ENCODE results near the gene RYR1. TPM values are rescaled to one million over a fixed set of nuclear protein-coding genes. Genes with fewer than 3 reads are reported as not detected.

The RYR1 gene
- total RNA-seq, 2 donors from 2014 or later = 0.22 to 0.33 TPM

DNA sequence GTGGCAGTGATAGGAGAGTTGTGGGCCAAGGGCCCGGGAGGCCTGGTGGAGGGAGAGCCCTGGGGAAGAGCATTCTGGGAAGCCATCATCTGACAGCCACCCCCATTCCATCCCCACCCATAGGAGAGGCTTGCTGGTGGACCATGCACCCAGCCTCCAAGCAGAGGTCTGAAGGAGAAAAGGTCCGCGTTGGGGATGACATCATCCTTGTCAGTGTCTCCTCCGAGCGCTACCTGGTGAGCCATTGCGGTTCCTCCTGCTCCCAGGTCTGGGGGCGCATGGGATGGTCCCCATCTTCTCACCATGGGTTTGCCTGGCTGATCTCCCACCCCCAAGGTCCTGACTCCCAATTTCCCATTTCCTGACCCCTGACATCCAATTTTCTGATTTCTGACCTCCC is 10.5 kb downstream of the RYR1 start:
- Mint-ChIP-seq H3K27ac (no peak overlapping the region), H3K27me3 (peaks cover 3 to 10% of the 10 kb centered on the region in 2 donors)
- DNase-seq (ENCODE audit: low spot score) = no peak

DNA sequence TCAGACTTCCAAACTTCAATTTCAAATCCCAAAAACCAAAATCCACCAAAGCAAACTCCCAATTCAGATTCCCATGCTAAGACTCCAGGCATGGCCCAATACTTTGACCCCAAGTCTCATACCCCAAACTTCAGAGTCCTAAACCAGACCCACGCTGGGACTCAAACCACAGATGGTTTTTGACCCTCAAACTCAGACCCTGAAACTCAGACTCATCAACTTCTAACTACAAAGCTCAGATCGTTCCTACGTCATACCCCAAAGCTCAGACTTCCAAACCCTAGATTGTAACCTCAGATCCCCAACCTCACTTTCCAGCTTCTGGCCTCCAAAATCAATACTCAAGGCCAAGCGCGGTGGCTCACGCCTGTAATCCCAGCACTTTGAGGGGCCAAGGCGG is 11.9 kb downstream of the RYR1 start:
- ATAC-seq = no peak
- no peaks in the 10 kb centered on the region for H3K9me3 Mint-ChIP-seq
- H3K36me3 Mint-ChIP-seq = no peaks in the 10 kb centered on the region
- no peak for DNase-seq (ENCODE audit: low spot score)
- H3K27me3 Mint-ChIP-seq = peaks cover 8 to 18% of the 10 kb centered on the region in 2 donors
- no peak overlapping the region for H3K27ac Mint-ChIP-seq
- peaks cover 0 to 4% of the 10 kb centered on the region in 2 donors for H3K4me1 Mint-ChIP-seq (ENCODE audit: low read depth in 2 of 2)
- no peak overlapping the region for H3K4me3 Mint-ChIP-seq

More for the DNA sequence above, 10.5 kb downstream of the RYR1 start:
- Mint-ChIP-seq H3K9me3 (no peaks in the 10 kb centered on the region), H3K36me3 (no peaks in the 10 kb centered on the region), H3K4me1 (ENCODE audit: low read depth in 2 of 2) (peaks cover 0 to 4% of the 10 kb centered on the region in 2 donors), H3K4me3 (no peak overlapping the region)
- ATAC-seq = no peak

DNA sequence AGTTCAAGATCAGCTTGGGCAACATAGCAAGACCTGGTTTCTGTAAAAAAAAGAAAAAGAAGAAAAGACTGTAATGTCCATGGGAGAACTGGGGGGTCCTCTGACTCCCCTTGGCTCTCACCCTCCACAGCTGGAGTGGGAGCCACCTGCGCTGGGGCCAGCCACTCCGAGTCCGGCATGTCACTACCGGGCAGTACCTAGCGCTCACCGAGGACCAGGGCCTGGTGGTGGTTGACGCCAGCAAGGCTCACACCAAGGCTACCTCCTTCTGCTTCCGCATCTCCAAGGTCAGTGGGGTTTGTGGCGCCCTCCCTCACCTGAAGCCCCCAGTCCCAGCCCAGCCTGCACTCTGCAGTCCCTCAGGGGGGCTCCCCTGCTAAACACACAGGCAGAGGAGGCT is 14.7 kb downstream of the RYR1 start:
- peaks cover under 1 to 4% of the 10 kb centered on the region in 2 donors for H3K4me1 Mint-ChIP-seq (ENCODE audit: low read depth in 2 of 2)
- peaks cover 8 to 13% of the 10 kb centered on the region in 2 donors for H3K27me3 Mint-ChIP-seq
- H3K36me3 Mint-ChIP-seq = no peaks in the 10 kb centered on the region
- no peaks in the 10 kb centered on the region for H3K9me3 Mint-ChIP-seq
- DNase-seq (ENCODE audit: low spot score) (no peak), ATAC-seq (peak in 1 of 2 donors; percentile 13)
- H3K27ac Mint-ChIP-seq = no peak overlapping the region
- H3K4me3 Mint-ChIP-seq = no peak overlapping the region

DNA sequence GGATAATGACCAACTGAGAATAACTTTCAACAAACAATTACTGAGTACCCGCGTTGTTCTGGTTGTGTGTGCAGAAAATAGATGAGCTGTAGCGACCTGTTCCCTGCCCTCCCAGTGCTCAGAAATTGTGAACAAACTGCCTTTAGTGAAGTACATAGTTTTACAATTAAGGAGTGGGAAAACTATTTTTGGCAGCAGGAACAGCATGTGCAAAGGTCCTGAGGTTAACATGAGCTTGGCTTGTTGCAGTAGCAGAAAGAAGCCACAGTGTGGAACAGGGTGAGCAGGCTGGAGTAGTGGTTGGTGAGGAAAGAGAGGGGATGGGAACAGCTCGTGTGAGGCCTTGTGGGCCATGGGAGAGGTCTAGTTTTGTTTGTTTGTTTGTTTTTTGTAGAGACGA is 16.0 kb downstream of the RYR1 start:
- Mint-ChIP-seq H3K9me3 (no peaks in the 10 kb centered on the region), H3K27ac (no peak overlapping the region), H3K27me3 (peaks cover 8 to 13% of the 10 kb centered on the region in 2 donors), H3K36me3 (no peaks in the 10 kb centered on the region), H3K4me1 (ENCODE audit: low read depth in 2 of 2) (peaks cover 4% of the 10 kb centered on the region in 2 donors), H3K4me3 (no peak overlapping the region)
- no peak for DNase-seq (ENCODE audit: low spot score)
- no peak for ATAC-seq

DNA sequence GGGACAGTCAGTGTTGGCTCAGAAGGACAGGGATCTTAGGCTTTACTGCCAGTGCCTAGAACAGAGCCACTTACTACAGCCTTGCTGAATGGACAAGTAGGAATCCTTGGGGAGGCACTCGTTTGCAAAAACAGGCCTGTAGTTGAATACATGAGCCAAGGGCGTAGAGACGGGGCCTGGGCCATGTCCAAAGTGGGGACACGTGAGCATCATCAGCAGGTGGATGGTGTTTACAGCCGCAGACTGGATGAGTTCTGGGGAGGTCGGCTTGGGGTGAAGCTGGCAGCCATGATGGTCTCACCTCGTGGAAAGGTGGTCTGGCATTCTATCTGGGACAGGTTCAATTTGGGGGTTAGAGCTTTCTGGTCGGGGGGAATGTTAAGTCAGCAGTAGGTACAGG is 17.5 kb downstream of the RYR1 start:
- H3K4me3 Mint-ChIP-seq = no peak overlapping the region
- H3K9me3 Mint-ChIP-seq = no peaks in the 10 kb centered on the region
- H3K27ac Mint-ChIP-seq = no peak overlapping the region
- H3K4me1 Mint-ChIP-seq (ENCODE audit: low read depth in 2 of 2) = peaks cover 2 to 4% of the 10 kb centered on the region in 2 donors
- DNase-seq (ENCODE audit: low spot score) (no peak), ATAC-seq (no peak)
- H3K36me3 Mint-ChIP-seq = no peaks in the 10 kb centered on the region
- H3K27me3 Mint-ChIP-seq = peaks cover 4 to 13% of the 10 kb centered on the region in 2 donors

DNA sequence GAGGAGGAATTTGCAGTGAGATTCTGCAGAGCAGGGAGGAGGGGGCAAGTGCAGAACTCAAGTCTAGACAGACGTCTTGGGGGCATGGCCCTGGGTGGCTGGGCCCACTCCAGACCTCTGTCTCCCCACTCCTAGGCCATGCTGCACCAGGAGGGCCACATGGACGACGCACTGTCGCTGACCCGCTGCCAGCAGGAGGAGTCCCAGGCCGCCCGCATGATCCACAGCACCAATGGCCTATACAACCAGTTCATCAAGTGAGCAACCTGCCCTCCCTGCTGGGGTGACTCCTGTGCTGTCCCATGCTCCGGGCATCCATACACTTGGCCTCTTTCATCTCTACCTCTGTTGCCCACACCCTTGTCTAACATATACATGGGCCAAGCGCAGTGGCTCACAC is 18.1 kb downstream of the RYR1 start:
- no peak for DNase-seq (ENCODE audit: low spot score)

DNA sequence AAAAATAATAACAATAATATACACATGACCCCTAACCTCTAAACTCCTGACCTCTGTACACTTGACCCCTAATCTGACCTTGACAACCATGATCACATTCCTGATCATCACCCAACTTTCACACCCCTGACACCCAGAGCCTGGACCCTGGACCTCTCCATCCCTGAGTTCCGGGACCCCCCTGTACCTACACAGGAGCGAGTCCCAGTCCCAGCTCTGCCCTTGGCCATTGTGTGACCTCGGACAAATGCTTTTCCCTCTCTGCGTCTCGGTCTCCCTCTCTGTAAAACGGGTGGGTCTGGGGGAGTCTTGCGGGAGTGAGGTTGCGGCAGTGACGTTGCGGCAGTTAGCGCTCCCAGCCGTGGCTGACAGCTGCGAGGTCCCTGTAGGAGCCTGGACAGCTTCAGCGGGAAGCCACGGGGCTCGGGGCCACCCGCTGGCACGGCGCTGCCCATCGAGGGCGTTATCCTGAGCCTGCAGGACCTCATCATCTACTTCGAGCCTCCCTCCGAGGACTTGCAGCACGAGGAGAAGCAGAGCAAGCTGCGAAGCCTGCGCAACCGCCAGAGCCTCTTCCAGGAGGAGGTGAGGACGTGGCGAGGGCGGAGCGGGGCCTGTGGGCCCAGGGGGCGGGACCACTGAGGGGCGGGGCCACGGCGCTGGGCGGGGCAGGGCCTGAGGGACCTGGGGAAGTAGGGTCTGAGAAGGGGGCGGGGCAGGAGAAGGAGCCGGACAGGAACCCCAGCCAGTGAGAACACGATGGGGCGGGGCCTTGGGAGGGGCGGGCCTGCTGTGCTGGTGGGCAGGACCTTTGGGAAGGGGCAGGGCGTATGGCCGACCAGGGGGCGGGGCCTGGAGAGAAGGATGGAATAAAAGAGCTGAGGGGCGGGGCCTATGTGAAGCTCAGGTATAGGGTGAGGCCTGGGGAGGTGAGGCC is 19.2 kb downstream of the RYR1 start:
- peaks cover 0 to 4% of the 10 kb centered on the region in 2 donors for H3K4me1 Mint-ChIP-seq (ENCODE audit: low read depth in 2 of 2)
- ATAC-seq (peak; percentile 22 to 34), DNase-seq (ENCODE audit: low spot score) (no peak)
- H3K36me3 Mint-ChIP-seq = no peaks in the 10 kb centered on the region
- no peak overlapping the region for H3K27ac Mint-ChIP-seq
- peaks cover 11 to 13% of the 10 kb centered on the region in 2 donors for H3K27me3 Mint-ChIP-seq
- no peaks in the 10 kb centered on the region for H3K9me3 Mint-ChIP-seq
- no peak overlapping the region for H3K4me3 Mint-ChIP-seq

More for the DNA sequence above, 18.1 kb downstream of the RYR1 start:
- Mint-ChIP-seq H3K4me3 (no peak overlapping the region), H3K9me3 (no peaks in the 10 kb centered on the region), H3K4me1 (ENCODE audit: low read depth in 2 of 2) (peaks cover 0 to 4% of the 10 kb centered on the region in 2 donors), H3K36me3 (no peaks in the 10 kb centered on the region), H3K27ac (no peak overlapping the region), H3K27me3 (peaks cover 4 to 13% of the 10 kb centered on the region in 2 donors)
- peak in 1 of 2 donors; percentile 23 for ATAC-seq

DNA sequence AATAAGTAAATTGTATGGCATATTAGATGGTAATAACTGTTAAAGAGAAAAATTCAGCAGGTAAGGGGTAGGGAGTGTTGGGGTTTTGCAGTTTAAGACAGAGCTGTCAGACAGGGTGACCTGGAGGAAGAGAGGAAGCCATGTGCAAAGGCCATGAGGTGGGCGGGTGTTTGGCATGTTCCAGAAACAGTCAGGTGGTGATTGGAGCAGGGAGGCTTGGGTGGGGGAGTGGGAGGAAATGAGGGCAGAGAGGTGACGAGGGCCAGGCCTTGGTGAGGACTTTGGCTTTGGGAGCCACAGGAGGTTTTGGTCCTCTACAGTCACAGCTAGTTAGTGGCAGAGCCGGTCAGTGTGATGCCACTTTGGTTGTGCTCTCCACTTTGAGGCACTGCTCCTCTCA is 20.1 kb downstream of the RYR1 start:
- H3K27me3 Mint-ChIP-seq = peaks cover 12% of the 10 kb centered on the region in 2 donors
- H3K4me3 Mint-ChIP-seq = no peak overlapping the region
- no peak overlapping the region for H3K27ac Mint-ChIP-seq
- peaks cover 0 to 4% of the 10 kb centered on the region in 2 donors for H3K4me1 Mint-ChIP-seq (ENCODE audit: low read depth in 2 of 2)
- DNase-seq (ENCODE audit: low spot score) (no peak), ATAC-seq (no peak)
- H3K9me3 Mint-ChIP-seq = no peaks in the 10 kb centered on the region
- no peaks in the 10 kb centered on the region for H3K36me3 Mint-ChIP-seq

DNA sequence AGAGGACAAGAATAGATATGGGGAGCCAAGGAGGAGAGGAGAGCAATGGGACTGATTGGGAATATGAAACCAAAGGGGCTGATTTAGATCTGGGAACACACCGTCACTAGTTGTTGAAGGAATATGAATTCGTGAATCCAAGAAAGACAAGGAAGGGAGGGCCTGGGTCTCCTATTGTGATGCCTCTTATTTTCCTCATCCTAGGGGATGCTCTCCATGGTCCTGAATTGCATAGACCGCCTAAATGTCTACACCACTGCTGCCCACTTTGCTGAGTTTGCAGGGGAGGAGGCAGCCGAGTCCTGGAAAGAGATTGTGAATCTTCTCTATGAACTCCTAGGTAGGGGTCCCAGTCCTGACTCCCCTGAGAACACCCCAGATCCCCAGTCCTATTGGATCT is 21.5 kb downstream of the RYR1 start:
- Mint-ChIP-seq H3K27me3 (peaks cover 9 to 15% of the 10 kb centered on the region in 2 donors), H3K4me1 (ENCODE audit: low read depth in 2 of 2) (peaks cover 0 to 4% of the 10 kb centered on the region in 2 donors), H3K4me3 (no peak overlapping the region), H3K9me3 (no peaks in the 10 kb centered on the region), H3K36me3 (no peaks in the 10 kb centered on the region), H3K27ac (no peak overlapping the region)
- no peak for DNase-seq (ENCODE audit: low spot score)
- no peak for ATAC-seq

DNA sequence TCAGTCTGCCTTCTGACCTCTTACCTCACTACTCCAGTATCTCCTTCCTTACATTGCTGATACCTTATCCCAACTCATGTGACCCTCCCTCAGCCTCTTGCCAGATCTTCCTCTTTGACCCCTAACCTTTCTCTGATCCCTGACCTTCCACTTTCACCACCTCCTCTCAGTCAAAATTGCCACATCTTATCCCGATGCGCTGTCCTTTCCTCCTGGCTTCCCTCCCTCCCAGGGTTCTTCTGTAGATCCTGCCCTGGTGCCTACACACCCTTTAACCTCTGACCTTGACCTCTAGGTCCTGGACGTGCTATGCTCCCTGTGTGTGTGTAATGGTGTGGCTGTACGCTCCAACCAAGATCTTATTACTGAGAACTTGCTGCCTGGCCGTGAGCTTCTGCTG is 23.7 kb downstream of the RYR1 start:
- no peak overlapping the region for H3K4me3 Mint-ChIP-seq
- H3K9me3 Mint-ChIP-seq = no peaks in the 10 kb centered on the region
- H3K27ac Mint-ChIP-seq = no peak overlapping the region
- H3K36me3 Mint-ChIP-seq = no peaks in the 10 kb centered on the region
- H3K27me3 Mint-ChIP-seq = peaks cover 10 to 13% of the 10 kb centered on the region in 2 donors
- ATAC-seq (no peak), DNase-seq (ENCODE audit: low spot score) (no peak)
- peaks cover 0 to 4% of the 10 kb centered on the region in 2 donors for H3K4me1 Mint-ChIP-seq (ENCODE audit: low read depth in 2 of 2)

DNA sequence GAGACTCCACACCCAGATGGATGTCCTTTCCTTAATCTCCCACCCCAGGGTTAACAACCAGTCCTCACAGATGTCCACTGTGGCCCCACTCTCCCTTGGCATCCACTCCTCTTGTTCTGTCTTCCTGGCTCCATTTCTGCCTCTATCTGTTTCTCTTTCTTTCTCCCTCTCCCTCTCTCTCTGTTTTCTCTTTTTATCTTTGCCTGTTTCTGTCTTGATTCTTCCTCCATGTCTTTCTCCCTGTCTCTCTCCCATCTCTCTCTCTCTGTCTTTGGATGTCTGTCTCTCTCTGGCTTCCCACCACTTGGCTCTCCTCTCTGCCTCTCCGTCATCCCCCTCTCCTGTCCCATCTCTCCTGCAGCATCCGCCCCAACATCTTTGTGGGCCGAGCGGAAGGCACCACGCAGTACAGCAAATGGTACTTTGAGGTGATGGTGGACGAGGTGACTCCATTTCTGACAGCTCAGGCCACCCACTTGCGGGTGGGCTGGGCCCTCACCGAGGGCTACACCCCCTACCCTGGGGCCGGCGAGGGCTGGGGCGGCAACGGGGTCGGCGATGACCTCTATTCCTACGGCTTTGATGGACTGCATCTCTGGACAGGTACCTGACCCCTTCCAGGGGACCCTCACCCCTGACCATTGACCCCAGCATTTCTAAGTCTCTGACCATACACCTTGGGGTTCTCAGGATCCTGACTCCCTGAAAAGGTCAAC is 24.4 kb downstream of the RYR1 start:
- DNase-seq (ENCODE audit: low spot score) (no peak), ATAC-seq (no peak)
- H3K4me3 Mint-ChIP-seq = no peak overlapping the region
- H3K4me1 Mint-ChIP-seq (ENCODE audit: low read depth in 2 of 2) = peaks cover 0 to 4% of the 10 kb centered on the region in 2 donors
- H3K36me3 Mint-ChIP-seq = no peaks in the 10 kb centered on the region
- H3K9me3 Mint-ChIP-seq = no peaks in the 10 kb centered on the region
- no peak overlapping the region for H3K27ac Mint-ChIP-seq
- H3K27me3 Mint-ChIP-seq = peaks cover 10 to 17% of the 10 kb centered on the region in 2 donors

DNA sequence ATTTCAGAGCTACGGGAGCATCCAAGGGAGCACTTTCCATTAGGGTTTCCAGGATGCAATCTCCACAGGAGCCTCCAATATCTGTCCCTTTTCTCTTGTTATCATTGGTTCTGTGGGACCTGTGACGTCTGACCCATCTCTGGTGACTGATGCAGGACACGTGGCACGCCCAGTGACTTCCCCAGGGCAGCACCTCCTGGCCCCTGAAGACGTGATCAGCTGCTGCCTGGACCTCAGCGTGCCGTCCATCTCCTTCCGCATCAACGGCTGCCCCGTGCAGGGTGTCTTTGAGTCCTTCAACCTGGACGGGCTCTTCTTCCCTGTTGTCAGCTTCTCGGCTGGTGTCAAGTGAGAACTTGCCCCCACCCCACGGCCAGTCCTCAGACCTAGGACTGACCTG is 25.5 kb downstream of the RYR1 start:
- no peak for DNase-seq (ENCODE audit: low spot score)
- Mint-ChIP-seq H3K9me3 (no peaks in the 10 kb centered on the region), H3K27ac (no peak overlapping the region), H3K27me3 (peaks cover 10 to 17% of the 10 kb centered on the region in 2 donors), H3K36me3 (no peaks in the 10 kb centered on the region), H3K4me3 (no peak overlapping the region), H3K4me1 (ENCODE audit: low read depth in 2 of 2) (no peaks in the 10 kb centered on the region)
- no peak for ATAC-seq

DNA sequence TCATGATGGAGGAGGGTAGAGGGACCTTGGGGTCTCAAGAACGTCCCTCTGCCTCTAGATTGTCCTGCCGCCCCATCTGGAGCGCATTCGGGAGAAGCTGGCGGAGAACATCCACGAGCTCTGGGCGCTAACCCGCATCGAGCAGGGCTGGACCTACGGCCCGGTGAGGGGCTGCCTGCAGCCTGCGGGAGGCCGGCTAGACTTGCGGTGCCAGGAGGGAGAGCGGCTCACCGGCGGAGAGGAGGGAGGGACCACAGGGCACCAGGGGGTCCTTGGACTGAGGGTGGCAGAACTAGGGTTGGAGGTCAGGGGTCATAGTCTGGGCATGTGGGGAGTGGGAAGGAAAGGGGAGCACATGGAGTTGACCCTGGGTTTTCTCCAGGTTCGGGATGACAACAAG is 29.9 kb downstream of the RYR1 start:
- Mint-ChIP-seq H3K9me3 (no peaks in the 10 kb centered on the region), H3K4me3 (no peak overlapping the region), H3K27me3 (peaks cover 10 to 12% of the 10 kb centered on the region in 2 donors), H3K27ac (no peak overlapping the region), H3K4me1 (ENCODE audit: low read depth in 2 of 2) (no peaks in the 10 kb centered on the region), H3K36me3 (no peaks in the 10 kb centered on the region)
- DNase-seq (ENCODE audit: low spot score) = no peak
- no peak for ATAC-seq
